A673 (cell line): ENCODE measurements around the gene ITLN1.

Experiments
- EZH2 ChIP-seq: fragments of 200-600 bp; sonication (generic); IDR thresholded peaks from 2 replicates; pipeline ENCODE4 v1.6.1; 2017; ENCODE audit warnings: borderline replicate concordance, low read depth, mild to moderate bottlenecking, mixed read lengths, antibody characterized with exemption, low read length; ENCODE audit not compliant: poor library complexity, severe bottlenecking
- TF ChIP-seq, protein P1 (sequence below): fragments of 300-800, 200-600 bp; sonication (generic); conservative IDR thresholded peaks from 2 replicates; pipeline ENCODE4 v1.5.1; 2017; ENCODE audit warnings: low read depth, mild to moderate bottlenecking, antibody characterized with exemption, low read length, moderate library complexity, mixed read lengths

DNA sequence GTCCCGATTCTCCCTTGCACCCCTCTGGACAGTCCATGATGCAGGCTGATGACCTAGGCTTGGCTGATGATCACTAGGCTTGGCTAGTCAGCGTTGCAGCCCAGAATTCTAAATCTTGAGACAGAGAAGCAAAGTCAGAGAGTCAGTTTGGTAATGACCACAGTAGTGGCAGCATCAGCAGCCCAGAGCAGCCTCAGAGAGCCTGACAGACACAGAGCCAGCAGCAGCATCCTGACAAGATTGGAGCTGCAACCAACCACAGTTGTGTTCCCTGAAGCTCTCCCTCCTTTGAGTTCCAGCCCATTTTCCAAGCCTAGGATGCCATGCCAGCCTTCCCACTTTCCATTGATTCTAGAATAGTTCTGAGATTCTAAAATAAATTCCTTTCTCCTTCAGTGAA, 16.8 kb upstream of the ITLN1 start:
- TF ChIP-seq, protein P1, sequence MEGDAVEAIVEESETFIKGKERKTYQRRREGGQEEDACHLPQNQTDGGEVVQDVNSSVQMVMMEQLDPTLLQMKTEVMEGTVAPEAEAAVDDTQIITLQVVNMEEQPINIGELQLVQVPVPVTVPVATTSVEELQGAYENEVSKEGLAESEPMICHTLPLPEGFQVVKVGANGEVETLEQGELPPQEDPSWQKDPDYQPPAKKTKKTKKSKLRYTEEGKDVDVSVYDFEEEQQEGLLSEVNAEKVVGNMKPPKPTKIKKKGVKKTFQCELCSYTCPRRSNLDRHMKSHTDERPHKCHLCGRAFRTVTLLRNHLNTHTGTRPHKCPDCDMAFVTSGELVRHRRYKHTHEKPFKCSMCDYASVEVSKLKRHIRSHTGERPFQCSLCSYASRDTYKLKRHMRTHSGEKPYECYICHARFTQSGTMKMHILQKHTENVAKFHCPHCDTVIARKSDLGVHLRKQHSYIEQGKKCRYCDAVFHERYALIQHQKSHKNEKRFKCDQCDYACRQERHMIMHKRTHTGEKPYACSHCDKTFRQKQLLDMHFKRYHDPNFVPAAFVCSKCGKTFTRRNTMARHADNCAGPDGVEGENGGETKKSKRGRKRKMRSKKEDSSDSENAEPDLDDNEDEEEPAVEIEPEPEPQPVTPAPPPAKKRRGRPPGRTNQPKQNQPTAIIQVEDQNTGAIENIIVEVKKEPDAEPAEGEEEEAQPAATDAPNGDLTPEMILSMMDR = no peak
- TF ChIP-seq EZH2 = no peak
